ENCODE results near the gene SORBS2. TPM values are rescaled to one million over a fixed set of nuclear protein-coding genes. Genes with fewer than 3 reads are reported as not detected.
A peak's percentile ranks its signal among the peaks of the same experiment; 100 is the strongest.

Gene SORBS2
- total and polyA plus RNA-seq, 7 donors, result 7.9 to 1,032 (median 849) TPM

GRCh38 chr4:185734214-185734613, 77.8 kb downstream of the SORBS2 start:
- Histone ChIP-seq H3K9me3 (no peaks in the 10 kb centered on the region), H3K36me3 (peaks cover 0 to 7% (median 2%) of the 10 kb centered on the region in 4 donors), H3K4me1 (peaks cover 0 to 88% (median 75%) of the 10 kb centered on the region in 4 donors), H3K27me3 (no peaks in the 10 kb centered on the region), H3K27ac (peak overlapping the region; percentile 81 to 88 (median 84)), H3K4me3 (no peak overlapping the region)
- TF ChIP-seq POLR2A (IDR thresholded peaks at IDR 0.05), result no peak
- no peak for TF ChIP-seq POLR2AphosphoS5 (IDR thresholded peaks at IDR 0.05)
- no peak for TF ChIP-seq CTCF (IDR thresholded peaks at IDR 0.05)
- TF ChIP-seq EP300 (IDR thresholded peaks at IDR 0.05), result no peak
- no peak for DNase-seq
- 71 to 89% methylated on average over 5 of the region's 5 CpGs for WGBS, 2 donors
- intact Hi-C loops (cut with DNase I), result loop anchor here (2.0 to 10.0 kb wide), 2 partner anchors 77 to 519 kb away; no protein-coding TSS in a partner anchor

GRCh38 chr4:185730849-185731608, 81.0 kb downstream of the SORBS2 start:
- intact Hi-C loops (cut with DNase I), result loop anchor here (10.0 kb wide), 1 partner anchor 516 kb away; no protein-coding TSS in a partner anchor
- no peak for DNase-seq
- peaks cover 0 to 75% (median 57%) of the 10 kb centered on the region in 4 donors for H3K4me1 ChIP-seq

GRCh38 chr4:185730387-185730786, 81.6 kb downstream of the SORBS2 start:
- 56 to 83% methylated on average over 4 of the region's 4 CpGs for WGBS, 2 donors
- Histone ChIP-seq H3K4me3 (no peak overlapping the region), H3K27me3 (no peaks in the 10 kb centered on the region), H3K4me1 (peaks cover 0 to 75% (median 55%) of the 10 kb centered on the region in 4 donors), H3K27ac (peak overlapping the region; percentile 81 to 88 (median 84)), H3K36me3 (peaks cover 0 to 7% (median 2%) of the 10 kb centered on the region in 4 donors), H3K9me3 (no peaks in the 10 kb centered on the region)
- DNase-seq, result no peak
- intact Hi-C loops (cut with DNase I), result loop anchor here (10.0 kb wide), 1 partner anchor 516 kb away; no protein-coding TSS in a partner anchor
- peak in 1 of 4 donors; percentile 5 for TF ChIP-seq POLR2AphosphoS5 (IDR thresholded peaks at IDR 0.05)
- no peak for TF ChIP-seq EP300 (IDR thresholded peaks at IDR 0.05)
- TF ChIP-seq POLR2A (IDR thresholded peaks at IDR 0.05), result no peak
- TF ChIP-seq CTCF (IDR thresholded peaks at IDR 0.05), result no peak

More at GRCh38 chr4:185730849-185731608, 81.0 kb downstream of the SORBS2 start:
- Histone ChIP-seq H3K9me3 (no peaks in the 10 kb centered on the region), H3K27me3 (no peaks in the 10 kb centered on the region), H3K36me3 (peaks cover 0 to 7% (median 2%) of the 10 kb centered on the region in 4 donors), H3K27ac (peak overlapping the region; percentile 81 to 88 (median 84)), H3K4me3 (no peak overlapping the region)
- WGBS, 2 donors, result 75 to 88% methylated on average over 3 of the region's 3 CpGs
- TF ChIP-seq POLR2AphosphoS5 (IDR thresholded peaks at IDR 0.05) (no peak), CTCF (IDR thresholded peaks at IDR 0.05) (peak in 2 of 4 experiments; percentile 20 to 37), EP300 (IDR thresholded peaks at IDR 0.05) (peak in 1 of 4 donors; percentile 3)

GRCh38 chr4:185729391-185729804, 82.6 kb downstream of the SORBS2 start:
- no peak for DNase-seq
- H3K4me1 ChIP-seq, result peaks cover 0 to 73% (median 52%) of the 10 kb centered on the region in 4 donors

More at GRCh38 chr4:185729391-185729804, 82.6 kb downstream of the SORBS2 start:
- no peaks in the 10 kb centered on the region for H3K9me3 ChIP-seq
- TF ChIP-seq EP300 (IDR thresholded peaks at IDR 0.05) (no peak), POLR2AphosphoS5 (IDR thresholded peaks at IDR 0.05) (no peak), POLR2A (IDR thresholded peaks at IDR 0.05) (no peak), CTCF (IDR thresholded peaks at IDR 0.05) (no peak)
- peak overlapping the region; percentile 81 to 88 (median 84) for H3K27ac ChIP-seq
- 84 to 90% methylated on average over 4 of the region's 4 CpGs for WGBS, 2 donors
- H3K27me3 ChIP-seq, result no peaks in the 10 kb centered on the region
- no peak overlapping the region for H3K4me3 ChIP-seq
- intact Hi-C loops (cut with DNase I), result no loop called here
- peaks cover 0 to 7% (median 2%) of the 10 kb centered on the region in 4 donors for H3K36me3 ChIP-seq
